ENCODE measurements around the gene KCNIP4.

DNA sequence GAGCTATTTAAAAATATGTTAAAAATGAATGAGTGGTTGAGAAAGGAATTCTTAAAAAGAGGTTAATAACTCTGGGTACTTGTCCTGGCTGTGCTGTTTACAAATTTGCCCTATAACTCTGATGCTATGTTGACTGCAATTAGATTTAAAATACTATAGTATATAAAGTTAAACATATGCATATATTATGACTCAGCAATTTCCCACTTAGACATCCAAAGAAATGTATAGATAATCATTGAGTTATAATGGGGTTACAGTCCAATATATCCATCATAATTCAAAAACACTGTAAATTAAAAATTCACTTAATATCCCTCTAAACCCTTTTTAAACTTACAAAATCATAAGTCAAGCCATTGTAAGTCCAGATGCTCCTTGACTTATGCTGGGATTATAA, 818.0 kb downstream of the KCNIP4 start:
- no peak for TF ChIP-seq POLR2A (IDR thresholded peaks at IDR 0.05)
- TF ChIP-seq, protein P1, sequence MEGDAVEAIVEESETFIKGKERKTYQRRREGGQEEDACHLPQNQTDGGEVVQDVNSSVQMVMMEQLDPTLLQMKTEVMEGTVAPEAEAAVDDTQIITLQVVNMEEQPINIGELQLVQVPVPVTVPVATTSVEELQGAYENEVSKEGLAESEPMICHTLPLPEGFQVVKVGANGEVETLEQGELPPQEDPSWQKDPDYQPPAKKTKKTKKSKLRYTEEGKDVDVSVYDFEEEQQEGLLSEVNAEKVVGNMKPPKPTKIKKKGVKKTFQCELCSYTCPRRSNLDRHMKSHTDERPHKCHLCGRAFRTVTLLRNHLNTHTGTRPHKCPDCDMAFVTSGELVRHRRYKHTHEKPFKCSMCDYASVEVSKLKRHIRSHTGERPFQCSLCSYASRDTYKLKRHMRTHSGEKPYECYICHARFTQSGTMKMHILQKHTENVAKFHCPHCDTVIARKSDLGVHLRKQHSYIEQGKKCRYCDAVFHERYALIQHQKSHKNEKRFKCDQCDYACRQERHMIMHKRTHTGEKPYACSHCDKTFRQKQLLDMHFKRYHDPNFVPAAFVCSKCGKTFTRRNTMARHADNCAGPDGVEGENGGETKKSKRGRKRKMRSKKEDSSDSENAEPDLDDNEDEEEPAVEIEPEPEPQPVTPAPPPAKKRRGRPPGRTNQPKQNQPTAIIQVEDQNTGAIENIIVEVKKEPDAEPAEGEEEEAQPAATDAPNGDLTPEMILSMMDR (IDR thresholded peaks at IDR 0.05), result no peak
